HUES6 (cell line): ENCODE data around the gene GPATCH8.
"Not testable (repeated sequence)": the region's sequence is repeated elsewhere in the genome, so short reads cannot be mapped to it uniquely, and the experiment has no call there.

Source experiments
- H3K27ac ChIP-seq: 2 replicates; pipeline ENCODE4 v1.7.0; 2013; ENCODE audit warnings: low read depth, mild to moderate bottlenecking, low read length, inconsistent platforms
- H3K27me3 ChIP-seq: 2 replicates; pipeline ENCODE4 v1.6.1; 2013; ENCODE audit warnings: low read length; ENCODE audit not compliant: control insufficient read depth, insufficient read depth
- H3K36me3 ChIP-seq: 2 replicates; pipeline ENCODE4 v1.6.1; 2013; ENCODE audit warnings: low read length; ENCODE audit not compliant: control insufficient read depth, insufficient read depth
- H3K4me1 ChIP-seq: 2 replicates; pipeline ENCODE4 v1.6.1; 2013; ENCODE audit warnings: low read length; ENCODE audit not compliant: control insufficient read depth, insufficient read depth
- H3K4me3 ChIP-seq: 2 replicates; pipeline ENCODE4 v1.5.1; 2013; ENCODE audit warnings: low read depth, low read length
- H3K9ac ChIP-seq: one replicate; pipeline ENCODE4 v1.6.1; 2013; ENCODE audit warnings: mild to moderate bottlenecking, low read length
- H3K9me3 ChIP-seq: 2 replicates; pipeline ENCODE4 v1.6.1; 2013; ENCODE audit warnings: low read depth, low read length; ENCODE audit not compliant: control insufficient read depth, insufficient read depth

The GPATCH8 gene

DNA sequence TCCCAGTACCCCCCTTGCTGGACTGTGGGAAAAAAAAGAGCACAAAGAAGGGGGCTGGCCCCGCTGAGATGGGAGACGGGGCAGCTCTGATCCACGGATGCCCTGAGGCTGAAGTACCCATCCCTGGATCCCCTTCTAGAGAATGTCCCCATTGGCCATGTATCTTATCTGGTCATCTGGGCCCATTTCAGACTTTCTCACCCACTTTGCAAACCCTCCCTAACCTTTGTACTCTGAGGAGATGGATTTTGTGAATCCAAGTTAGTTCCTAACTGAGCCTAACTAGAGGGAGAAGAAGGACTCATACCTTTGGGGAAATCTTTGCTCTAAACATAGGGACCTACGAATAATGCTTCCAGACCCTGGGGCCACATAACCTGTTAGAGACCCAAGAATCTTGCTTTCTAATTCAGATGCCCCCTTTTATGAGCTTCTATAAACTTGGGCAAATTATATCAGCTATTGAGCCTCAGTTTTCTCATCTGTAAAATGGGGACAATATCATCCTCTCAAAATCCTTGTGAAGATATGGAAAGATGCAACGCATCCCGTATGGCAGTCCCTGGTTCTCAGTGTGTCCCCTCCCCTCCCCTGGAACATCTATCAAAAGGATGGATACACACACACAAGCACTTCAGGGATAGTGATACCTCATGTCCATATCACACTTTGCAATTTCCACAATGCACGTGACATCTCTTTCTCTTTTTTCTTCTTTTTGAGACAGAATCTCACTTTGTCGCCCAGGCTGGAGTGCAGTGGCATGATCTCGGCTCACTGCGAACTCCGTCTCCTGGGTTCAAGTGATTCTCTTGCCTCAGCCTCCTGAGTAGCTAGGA lies 37.3 kb upstream of the GPATCH8 start:
- no peaks in the 10 kb centered on the region for H3K9me3 ChIP-seq
- H3K9ac ChIP-seq = peak overlapping the region; percentile 35
- peak overlapping the region; percentile 63; the same call in 1 of the 2 replicates for H3K27ac ChIP-seq
- H3K27me3 ChIP-seq = peaks cover 91% of the 10 kb centered on the region
- peaks cover 59% of the 10 kb centered on the region for H3K4me1 ChIP-seq
- H3K36me3 ChIP-seq = no peaks in the 10 kb centered on the region
- peak overlapping the region; percentile 42 for H3K4me3 ChIP-seq

DNA sequence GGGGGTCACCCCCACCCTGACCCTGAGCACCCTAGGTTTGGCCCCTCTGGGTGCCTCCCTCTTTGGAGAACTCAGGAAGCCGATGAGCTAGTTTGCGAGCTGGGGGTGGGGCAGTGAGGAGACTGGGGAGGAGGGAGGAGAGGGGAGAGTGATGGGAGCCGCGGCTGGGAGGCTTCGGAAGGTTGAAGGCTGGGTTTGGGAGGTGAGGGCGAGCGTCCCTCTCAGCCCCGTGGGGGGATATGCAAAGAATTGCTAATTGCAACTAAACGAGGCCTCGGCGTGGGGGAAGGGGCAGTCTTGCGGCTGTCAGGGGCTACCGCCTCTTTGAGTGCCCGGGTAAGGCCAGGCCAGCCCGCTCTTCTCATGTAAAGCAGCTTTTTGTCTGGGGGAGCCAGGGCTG lies 36.5 kb upstream of the GPATCH8 start:
- Histone ChIP-seq H3K27me3 (peaks cover 84% of the 10 kb centered on the region), H3K27ac (peak overlapping the region; percentile 63; the same call in 1 of the 2 replicates), H3K4me3 (peak overlapping the region; percentile 42), H3K9ac (no peak overlapping the region), H3K4me1 (peaks cover 54% of the 10 kb centered on the region), H3K36me3 (no peaks in the 10 kb centered on the region), H3K9me3 (no peaks in the 10 kb centered on the region)

GRCh38 chr17:44537922-44538321 lies 34.7 kb upstream of the GPATCH8 start:
- peaks cover 46% of the 10 kb centered on the region for H3K4me1 ChIP-seq
- not testable (repeated sequence) for H3K9ac ChIP-seq, H3K36me3 ChIP-seq

GRCh38 chr17:44536090-44536953 lies 33.1 kb upstream of the GPATCH8 start:
- H3K4me3 ChIP-seq = no peak overlapping the region
- H3K9me3 ChIP-seq = no peaks in the 10 kb centered on the region
- H3K27me3 ChIP-seq = peaks cover 63% of the 10 kb centered on the region
- peak overlapping the region; percentile 14 for H3K9ac ChIP-seq
- H3K27ac ChIP-seq = no peak overlapping the region; the same call in 1 of the 2 replicates
- no peaks in the 10 kb centered on the region for H3K36me3 ChIP-seq
- peaks cover 30% of the 10 kb centered on the region for H3K4me1 ChIP-seq

More at GRCh38 chr17:44537922-44538321, 34.7 kb upstream of the GPATCH8 start:
- H3K27me3 ChIP-seq = peaks cover 78% of the 10 kb centered on the region
- not testable (repeated sequence) for H3K27ac ChIP-seq, H3K4me3 ChIP-seq, H3K9me3 ChIP-seq

DNA sequence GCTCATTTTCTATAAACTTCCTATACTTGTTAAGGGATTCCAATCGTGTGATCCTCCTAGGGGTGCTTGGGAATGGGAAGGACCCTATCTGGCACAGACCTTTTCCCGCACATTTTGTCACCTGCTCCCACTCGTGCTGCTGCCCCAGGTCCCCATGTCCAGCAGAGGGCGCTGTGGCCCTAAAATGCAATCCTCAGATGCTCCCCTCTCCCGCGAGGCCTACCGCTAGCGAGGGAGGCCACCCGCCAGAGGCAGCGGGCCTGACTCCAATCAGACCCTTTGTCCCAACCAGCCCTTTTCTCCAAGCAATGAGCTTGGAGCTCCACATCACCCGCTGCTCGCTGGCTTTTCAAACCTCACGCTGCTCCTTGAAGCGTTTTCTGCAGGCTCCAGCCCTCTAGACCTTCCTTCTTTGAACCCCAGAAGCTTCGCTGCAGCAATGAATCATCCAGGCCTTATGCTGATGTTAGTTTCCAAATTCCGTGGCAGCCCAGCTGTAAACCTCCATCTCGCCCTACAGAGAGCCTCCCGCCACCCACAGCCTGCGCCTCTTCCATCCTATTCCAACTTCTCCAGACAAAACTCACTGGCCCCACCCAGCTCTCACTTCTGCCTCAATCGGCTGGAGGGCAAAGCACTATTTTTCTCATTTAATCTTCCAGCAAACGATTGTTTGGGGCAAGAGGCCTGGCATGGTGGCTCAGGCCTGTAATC lies 30.5 kb upstream of the GPATCH8 start:
- peaks cover 18% of the 10 kb centered on the region for H3K4me1 ChIP-seq
- no peak overlapping the region for H3K27ac ChIP-seq
- H3K36me3 ChIP-seq = no peaks in the 10 kb centered on the region
- no peak overlapping the region for H3K9ac ChIP-seq
- no peaks in the 10 kb centered on the region for H3K9me3 ChIP-seq
- H3K27me3 ChIP-seq = peaks cover 40% of the 10 kb centered on the region
- H3K4me3 ChIP-seq = no peak overlapping the region

DNA sequence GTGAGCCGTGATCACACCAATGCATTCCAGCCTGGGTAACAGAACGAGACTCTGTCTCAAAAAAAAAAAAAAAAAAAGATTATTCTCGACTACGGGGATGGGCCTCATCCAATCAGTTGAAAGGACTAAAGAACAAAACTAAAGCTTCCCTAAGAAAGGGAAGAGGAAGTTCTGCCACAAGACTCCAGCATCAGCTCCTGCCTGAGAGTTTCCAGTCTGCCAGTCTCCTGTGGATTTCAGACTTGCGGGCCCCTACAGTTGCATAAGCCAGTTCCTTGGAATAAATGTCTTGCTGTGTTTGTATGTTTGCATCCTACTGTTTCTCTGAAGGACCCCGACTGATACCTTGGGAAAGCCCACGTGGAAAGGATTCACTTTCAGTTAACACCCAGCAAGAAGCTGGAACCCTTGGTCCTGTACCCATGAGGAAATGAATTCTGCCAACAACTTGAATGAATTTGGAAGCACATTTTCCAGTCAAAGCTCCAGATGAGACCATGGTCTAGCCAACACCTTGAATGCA lies 27.8 kb upstream of the GPATCH8 start:
- Histone ChIP-seq H3K4me1 (peaks cover 8% of the 10 kb centered on the region), H3K27ac (no peak overlapping the region), H3K27me3 (peaks cover 14% of the 10 kb centered on the region), H3K9me3 (peaks cover 12% of the 10 kb centered on the region), H3K9ac (no peak overlapping the region), H3K36me3 (no peaks in the 10 kb centered on the region), H3K4me3 (no peak overlapping the region)

GRCh38 chr17:44529864-44530263 lies 26.7 kb upstream of the GPATCH8 start:
- no peak overlapping the region for H3K27ac ChIP-seq
- peaks cover 9% of the 10 kb centered on the region; the same call in 1 of the 2 replicates for H3K27me3 ChIP-seq
- no peak overlapping the region for H3K4me3 ChIP-seq

DNA sequence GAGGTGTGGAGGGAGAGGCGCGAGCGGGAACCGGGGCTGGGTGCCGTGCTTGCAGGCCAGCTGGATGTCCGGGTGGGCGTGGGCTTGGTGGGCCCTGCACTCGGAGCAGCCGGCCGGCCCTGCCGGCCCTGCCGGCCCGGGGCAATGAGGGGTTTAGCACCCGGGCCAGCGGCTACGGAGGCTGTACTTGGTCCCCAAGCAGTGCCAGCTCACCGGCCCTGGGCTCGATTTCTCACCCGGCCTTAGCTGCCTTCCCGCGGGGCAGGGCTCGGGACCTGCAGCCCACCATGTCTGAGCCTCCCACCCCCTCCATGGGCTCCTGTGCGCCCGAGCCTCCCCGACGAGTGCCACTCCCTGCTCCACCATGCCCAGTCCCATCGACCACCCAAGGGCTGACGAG lies 24.7 kb upstream of the GPATCH8 start:
- Histone ChIP-seq H3K27me3 (no peaks in the 10 kb centered on the region), H3K36me3 (no peaks in the 10 kb centered on the region), H3K27ac (no peak overlapping the region), H3K4me1 (no peaks in the 10 kb centered on the region), H3K9ac (no peak overlapping the region), H3K4me3 (no peak overlapping the region), H3K9me3 (peaks cover 16% of the 10 kb centered on the region)

More at GRCh38 chr17:44529864-44530263, 26.7 kb upstream of the GPATCH8 start:
- Histone ChIP-seq H3K9ac (no peak overlapping the region), H3K4me1 (peaks cover 7% of the 10 kb centered on the region), H3K36me3 (no peaks in the 10 kb centered on the region), H3K9me3 (peaks cover 12% of the 10 kb centered on the region)

DNA sequence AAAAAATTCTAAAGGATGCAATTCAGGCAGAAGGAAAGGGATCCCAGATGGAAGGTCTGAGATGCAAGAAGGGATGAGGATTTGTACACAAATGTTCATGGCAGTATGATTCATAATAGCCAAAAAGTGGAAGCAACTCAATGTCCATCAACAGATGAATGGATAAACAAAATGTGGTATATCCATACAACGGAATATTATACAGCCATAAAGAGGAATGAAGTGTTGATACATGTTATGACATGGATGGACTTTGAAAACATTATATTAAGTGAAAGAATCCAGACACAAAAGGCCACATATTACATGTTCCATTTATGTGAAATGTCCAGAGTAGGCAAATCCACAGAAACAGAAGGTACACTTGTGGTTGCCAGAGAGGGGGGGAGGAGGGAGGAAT lies 23.9 kb upstream of the GPATCH8 start:
- Histone ChIP-seq H3K4me1 (no peaks in the 10 kb centered on the region), H3K9ac (no peak overlapping the region), H3K4me3 (no peak overlapping the region), H3K36me3 (no peaks in the 10 kb centered on the region), H3K27me3 (no peaks in the 10 kb centered on the region), H3K27ac (no peak overlapping the region), H3K9me3 (peaks cover 16% of the 10 kb centered on the region)

- Histone ChIP-seq H3K4me1 (no peaks in the 10 kb centered on the region), H3K9me3 (peaks cover 16% of the 10 kb centered on the region), H3K4me3 (no peak overlapping the region), H3K27ac (no peak overlapping the region), H3K27me3 (no peaks in the 10 kb centered on the region), H3K9ac (no peak overlapping the region), H3K36me3 (no peaks in the 10 kb centered on the region)
These were observed 20.4 kb upstream of the GPATCH8 start for GRCh38 chr17:44523672-44523972.
